ENCODE data around the gene ENG. TPM values are rescaled to one million over a fixed set of nuclear protein-coding genes. Genes with fewer than 3 reads are reported as not detected.
"Not testable (repeated sequence)": the region's sequence is repeated elsewhere in the genome, so short reads cannot be mapped to it uniquely, and the experiment has no call there.

The ENG gene
- total RNA-seq, 1 donor from 2014 or later, result 130 TPM

GRCh38 chr9:127847833-127848755 is 6.4 kb downstream of the ENG start:
- TF ChIP-seq CTCF (IDR thresholded peaks at IDR 0.05) (no peak), POLR2AphosphoS5 (IDR thresholded peaks at IDR 0.05; ENCODE audit: insufficient read depth in 1 of 2, low read depth in 1 of 2) (no peak), POLR2A (IDR thresholded peaks at IDR 0.05) (no peak)
- intact Hi-C loops (cut with DNase I), result no loop called here
- H3K27ac ChIP-seq, result peak overlapping the region; percentile 74
- H3K9me3 ChIP-seq, result no peaks in the 10 kb centered on the region
- no peaks in the 10 kb centered on the region for H3K36me3 ChIP-seq
- no peaks in the 10 kb centered on the region for H3K27me3 ChIP-seq
- peak overlapping the region in 1 of 2 donors; percentile 7 for H3K4me3 ChIP-seq
- no peak for DNase-seq (ENCODE audit: extremely low spot score in 2 of 2)
- H3K4me1 ChIP-seq, result peaks cover 41% of the 10 kb centered on the region

- H3K36me3 ChIP-seq, result no peaks in the 10 kb centered on the region
- no peak for DNase-seq (ENCODE audit: extremely low spot score in 2 of 2)
- no peak for TF ChIP-seq POLR2A (IDR thresholded peaks at IDR 0.05)
- no peak for TF ChIP-seq POLR2AphosphoS5 (IDR thresholded peaks at IDR 0.05; ENCODE audit: insufficient read depth in 1 of 2, low read depth in 1 of 2)
- TF ChIP-seq CTCF (IDR thresholded peaks at IDR 0.05), result no peak
- no peaks in the 10 kb centered on the region for H3K9me3 ChIP-seq
- H3K4me3 ChIP-seq, result peak overlapping the region; percentile 13
- H3K27ac ChIP-seq, result peak overlapping the region; percentile 74
- peaks cover 31% of the 10 kb centered on the region for H3K4me1 ChIP-seq
- no peaks in the 10 kb centered on the region for H3K27me3 ChIP-seq
- intact Hi-C loops (cut with DNase I), result no loop called here
Measured at GRCh38 chr9:127847178-127847510, 7.3 kb downstream of the ENG start.

GRCh38 chr9:127846443-127847177 is 7.8 kb downstream of the ENG start:
- intact Hi-C loops (cut with DNase I), result no loop called here
- TF ChIP-seq POLR2A (IDR thresholded peaks at IDR 0.05) (no peak), POLR2AphosphoS5 (IDR thresholded peaks at IDR 0.05; ENCODE audit: insufficient read depth in 1 of 2, low read depth in 1 of 2) (peak in 1 of 2 donors; percentile 38)
- Histone ChIP-seq H3K27ac (peak overlapping the region; percentile 74), H3K27me3 (no peaks in the 10 kb centered on the region), H3K9me3 (no peaks in the 10 kb centered on the region), H3K4me1 (peaks cover 26% of the 10 kb centered on the region), H3K4me3 (peak overlapping the region; percentile 13), H3K36me3 (no peaks in the 10 kb centered on the region)
- DNase-seq (ENCODE audit: extremely low spot score in 2 of 2), result no peak

- H3K36me3 ChIP-seq; H3K4me3 ChIP-seq; H3K9me3 ChIP-seq; DNase-seq (ENCODE audit: extremely low spot score in 2 of 2); H3K27me3 ChIP-seq; intact Hi-C loops (cut with DNase I): not testable (repeated sequence)
- Histone ChIP-seq H3K4me1 (peaks cover 19% of the 10 kb centered on the region), H3K27ac (peak overlapping the region; percentile 74)
Measured at GRCh38 chr9:127845619-127846018, 8.8 kb downstream of the ENG start.

GRCh38 chr9:127844821-127845359 is 9.6 kb downstream of the ENG start:
- intact Hi-C loops (cut with DNase I), result no loop called here
- no peak for DNase-seq (ENCODE audit: extremely low spot score in 2 of 2)
- Histone ChIP-seq H3K27me3 (no peaks in the 10 kb centered on the region), H3K27ac (peak overlapping the region; percentile 74), H3K4me1 (peaks cover 19% of the 10 kb centered on the region), H3K36me3 (no peaks in the 10 kb centered on the region), H3K9me3 (no peaks in the 10 kb centered on the region), H3K4me3 (no peak overlapping the region)
- TF ChIP-seq POLR2AphosphoS5 (IDR thresholded peaks at IDR 0.05; ENCODE audit: insufficient read depth in 1 of 2, low read depth in 1 of 2) (peak; percentile 22 to 30), POLR2A (IDR thresholded peaks at IDR 0.05) (no peak), CTCF (IDR thresholded peaks at IDR 0.05) (no peak)
